ENCODE measurements around the gene ZC3H12C.
"Not testable (repeated sequence)": the region's sequence is repeated elsewhere in the genome, so short reads cannot be mapped to it uniquely, and the experiment has no call there.

Gene ZC3H12C

DNA sequence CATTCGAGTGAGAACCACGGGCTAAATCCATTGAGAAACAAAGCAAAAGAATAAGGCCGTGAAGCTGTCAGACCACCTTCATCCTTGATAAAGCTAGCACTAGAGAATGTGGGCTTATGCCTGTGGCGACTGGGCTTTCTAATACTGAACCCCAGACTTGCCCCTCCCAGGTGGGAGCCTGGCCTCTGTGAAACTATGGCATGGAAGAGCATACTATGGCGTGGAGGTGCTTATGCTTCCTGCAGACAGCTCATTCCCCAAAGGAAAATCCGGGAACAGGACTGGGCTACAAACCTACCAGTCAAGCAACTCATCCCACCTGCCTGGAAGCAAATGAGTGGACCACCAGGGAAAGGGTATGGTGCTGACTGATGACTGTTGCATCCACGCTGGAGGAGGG, 92.4 kb downstream of the ZC3H12C start:
- no peak for FAIRE-seq

DNA sequence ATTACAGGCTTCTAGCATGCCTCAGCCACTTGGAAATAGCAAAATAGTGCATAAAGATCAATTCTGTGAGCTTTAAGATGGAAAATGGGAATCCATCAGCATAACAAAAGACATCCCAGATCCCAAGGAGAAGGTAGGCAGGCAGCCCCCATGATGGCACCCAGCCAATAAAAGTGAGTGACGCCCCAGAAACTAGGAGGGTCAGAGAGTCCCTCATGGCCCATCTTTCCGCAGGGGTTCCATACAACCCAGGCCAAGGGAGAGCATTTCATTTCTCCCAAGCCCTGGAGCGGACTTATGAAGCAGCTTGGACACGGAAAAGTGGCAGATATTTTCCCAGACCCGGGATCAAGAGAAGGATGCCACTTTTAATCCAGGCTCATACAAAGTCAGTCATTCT, 93.3 kb downstream of the ZC3H12C start:
- FAIRE-seq: no peak

DNA sequence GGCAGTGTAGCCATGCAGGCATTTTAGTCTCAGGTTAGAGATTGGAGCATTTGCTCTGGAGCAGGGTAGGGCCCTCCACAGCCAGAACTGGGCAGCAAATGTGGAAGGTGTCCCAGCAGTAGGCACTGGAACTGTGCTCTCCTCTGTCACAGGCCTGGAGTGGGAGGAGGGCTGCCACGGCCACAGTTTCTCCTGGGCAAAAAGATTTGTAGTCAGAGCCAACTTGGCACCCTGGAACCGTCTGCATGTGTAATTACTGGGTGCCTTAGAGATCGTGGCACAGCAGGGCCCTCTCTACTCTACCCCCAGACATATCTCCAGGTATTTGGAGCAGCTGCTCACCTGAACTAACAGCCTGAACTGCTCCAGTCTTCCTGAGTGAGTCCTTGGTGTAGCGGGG, 93.7 kb downstream of the ZC3H12C start:
- FAIRE-seq: no peak

DNA sequence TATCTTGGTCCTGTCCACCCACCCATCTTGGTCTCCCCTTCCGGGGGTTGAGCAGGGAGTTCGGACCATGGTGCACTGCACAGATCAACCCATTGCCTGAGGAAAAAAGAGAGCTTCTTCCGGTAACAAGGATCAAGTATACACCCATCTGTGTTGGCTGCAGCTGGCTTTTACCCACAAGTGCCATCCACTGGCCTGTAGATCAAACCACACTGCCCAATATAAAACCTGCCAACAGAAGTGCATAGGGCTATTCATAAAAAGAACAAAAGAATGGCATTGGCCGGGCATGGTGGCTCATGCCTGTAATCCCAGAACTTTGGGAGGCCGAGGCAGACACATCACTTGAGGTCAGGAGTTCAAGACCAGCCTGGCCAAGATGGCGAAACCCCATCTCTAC, 94.5 kb downstream of the ZC3H12C start:
- FAIRE-seq: no peak

DNA sequence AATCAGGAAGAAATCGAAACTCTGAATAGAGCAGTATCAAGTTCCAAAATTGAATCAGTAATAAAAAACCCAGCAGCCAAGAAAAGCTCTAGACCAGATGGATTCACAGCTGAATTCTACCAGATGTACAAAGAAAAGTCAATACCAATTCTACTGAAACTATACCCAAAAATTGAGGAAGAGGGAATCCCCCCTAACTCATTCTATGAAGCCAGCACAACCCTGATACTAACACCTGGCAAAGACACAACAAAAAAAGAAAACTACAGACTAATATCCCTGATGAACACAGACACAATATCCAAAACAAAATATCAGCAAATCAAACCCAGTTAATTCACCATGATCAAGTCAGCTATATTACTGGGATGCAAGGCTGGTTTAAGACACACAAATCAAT, 97.7 kb downstream of the ZC3H12C start:
- FAIRE-seq: no peak

DNA sequence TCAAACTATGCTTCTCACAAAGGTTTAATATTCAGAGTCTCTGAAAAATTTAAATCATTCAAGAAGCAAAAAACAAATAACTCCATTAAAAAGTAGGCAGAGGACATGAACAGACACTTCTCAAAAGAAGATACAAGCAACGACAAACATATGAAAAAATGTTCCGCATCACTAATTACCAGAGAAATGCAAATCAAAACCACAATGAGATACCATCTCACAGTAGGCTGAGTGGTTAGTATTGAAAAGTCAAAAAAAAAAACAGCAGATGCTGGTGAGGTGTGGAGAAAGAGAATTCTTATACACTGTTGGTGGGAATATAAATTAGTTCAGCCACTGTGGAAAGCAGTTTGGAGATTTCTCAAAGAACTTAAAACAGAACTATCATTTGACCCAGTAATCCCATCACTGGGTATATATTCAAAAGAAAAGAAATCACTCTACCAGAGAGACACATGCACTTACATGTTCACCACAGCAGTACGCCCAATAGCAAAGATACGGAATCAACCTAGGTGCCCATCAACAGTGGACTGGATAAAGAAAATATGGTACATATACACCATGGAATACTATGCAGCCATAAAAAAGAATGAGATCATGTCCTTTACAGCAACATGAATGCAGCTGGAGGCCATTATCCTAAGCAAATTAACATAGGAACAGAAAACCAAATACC, 99.6 kb downstream of the ZC3H12C start:
- peak; percentile 82 for FAIRE-seq

DNA sequence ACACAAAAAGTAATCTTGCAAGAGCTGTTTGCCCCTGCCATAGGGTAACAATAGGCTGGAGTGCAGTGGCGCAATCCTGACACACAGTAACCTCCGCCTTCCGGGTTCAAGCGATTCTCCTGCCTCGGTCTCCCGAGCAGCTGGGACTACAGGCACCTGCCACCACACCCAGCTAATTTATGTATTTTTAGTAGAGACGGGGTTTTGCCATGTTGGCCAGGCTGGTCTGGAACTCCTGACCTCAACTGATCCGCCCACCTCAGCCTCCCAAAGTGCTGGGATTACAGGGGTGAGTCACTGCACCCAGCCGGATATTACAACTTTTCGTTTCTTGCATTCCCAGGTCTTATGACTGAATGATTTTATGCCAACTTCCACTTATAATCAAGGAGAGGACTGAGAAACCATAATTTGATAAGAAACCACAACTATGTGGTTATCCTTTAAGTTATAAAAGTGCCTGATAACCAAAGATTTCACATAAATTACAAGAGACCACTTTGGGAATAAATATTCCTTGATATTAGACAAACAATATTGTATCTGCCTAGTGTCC, 101.1 kb downstream of the ZC3H12C start:
- not testable (repeated sequence) for FAIRE-seq

DNA sequence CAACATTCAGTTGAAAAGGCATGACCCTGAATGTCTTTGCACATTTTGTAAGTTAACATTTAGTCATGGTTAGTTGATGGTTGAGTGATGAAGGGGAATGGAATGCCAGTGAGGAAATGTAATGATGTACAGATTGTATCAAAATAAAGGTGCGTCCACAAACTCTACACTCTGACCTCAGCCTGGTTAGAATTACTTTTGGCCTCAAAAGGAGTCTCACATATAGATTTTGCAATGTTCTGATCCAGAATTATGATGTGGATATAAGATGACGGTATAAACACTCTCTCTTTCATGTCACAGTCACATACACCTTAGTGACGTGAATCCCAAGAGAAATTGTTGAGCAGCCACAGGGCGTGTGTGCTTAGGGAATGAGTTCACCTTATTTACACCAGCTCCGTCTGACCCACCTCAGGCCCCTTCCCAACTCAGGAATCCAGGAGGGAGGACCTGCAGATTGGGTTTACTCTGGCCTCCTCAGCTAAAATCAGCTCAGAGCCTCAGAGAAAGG, 103.1 kb downstream of the ZC3H12C start:
- no peak for FAIRE-seq

DNA sequence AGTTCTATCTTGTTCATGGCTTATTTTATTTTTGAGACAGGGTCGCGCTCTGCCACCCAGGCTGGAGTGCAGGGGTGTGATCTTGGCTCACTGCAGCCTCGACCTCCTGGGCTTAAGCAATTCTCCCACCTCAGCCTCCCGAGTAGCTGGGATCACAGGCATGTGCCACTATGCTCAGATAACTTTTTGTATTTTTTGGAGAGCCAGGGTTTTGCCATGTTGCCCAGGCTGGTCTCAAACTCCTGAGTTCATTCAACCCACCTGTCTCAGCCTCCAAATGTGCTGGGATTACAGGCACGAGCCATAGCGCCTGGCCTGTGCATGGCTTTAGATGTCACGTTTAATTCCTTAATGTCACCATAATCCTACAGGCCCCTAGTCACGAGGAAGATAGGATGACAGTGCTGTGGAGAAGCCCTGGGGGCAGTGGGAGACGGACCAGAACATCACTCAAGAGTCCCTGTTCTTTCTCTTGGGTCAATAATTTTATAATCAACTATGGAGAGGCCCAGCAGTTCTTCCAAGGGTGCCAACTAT, 103.8 kb downstream of the ZC3H12C start:
- no peak for FAIRE-seq

DNA sequence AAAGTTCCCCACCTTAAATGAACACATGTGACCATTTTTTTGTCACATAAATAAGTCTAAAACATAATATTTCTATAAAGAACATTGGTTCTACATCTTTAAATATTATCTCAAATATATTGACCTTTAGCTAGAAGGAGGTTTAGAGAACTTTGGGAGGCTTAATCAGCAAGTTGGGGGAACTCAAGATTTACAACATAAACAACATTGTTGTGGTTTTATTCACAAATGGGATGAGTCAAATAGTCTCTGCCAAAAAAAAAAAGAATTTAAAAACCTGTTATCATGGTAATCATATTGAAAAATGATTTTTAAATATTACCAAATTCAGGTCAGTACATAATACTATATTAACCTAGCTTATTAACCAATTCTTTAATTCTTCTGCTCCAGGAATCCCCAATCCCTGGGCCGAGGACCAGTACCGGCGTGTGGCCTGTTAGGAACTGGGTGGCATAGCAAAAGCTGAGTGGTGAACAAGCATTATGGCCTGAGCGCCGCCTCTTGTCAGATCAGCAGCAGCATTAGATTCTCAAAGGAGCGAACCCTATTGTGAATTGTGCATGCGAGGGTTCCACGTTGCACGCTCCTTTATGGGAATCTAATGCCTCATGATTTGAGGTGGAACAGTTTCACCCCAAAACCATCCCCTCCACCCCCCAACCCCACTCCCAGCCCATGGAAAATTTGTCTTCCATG, 105.0 kb downstream of the ZC3H12C start:
- FAIRE-seq: no peak

DNA sequence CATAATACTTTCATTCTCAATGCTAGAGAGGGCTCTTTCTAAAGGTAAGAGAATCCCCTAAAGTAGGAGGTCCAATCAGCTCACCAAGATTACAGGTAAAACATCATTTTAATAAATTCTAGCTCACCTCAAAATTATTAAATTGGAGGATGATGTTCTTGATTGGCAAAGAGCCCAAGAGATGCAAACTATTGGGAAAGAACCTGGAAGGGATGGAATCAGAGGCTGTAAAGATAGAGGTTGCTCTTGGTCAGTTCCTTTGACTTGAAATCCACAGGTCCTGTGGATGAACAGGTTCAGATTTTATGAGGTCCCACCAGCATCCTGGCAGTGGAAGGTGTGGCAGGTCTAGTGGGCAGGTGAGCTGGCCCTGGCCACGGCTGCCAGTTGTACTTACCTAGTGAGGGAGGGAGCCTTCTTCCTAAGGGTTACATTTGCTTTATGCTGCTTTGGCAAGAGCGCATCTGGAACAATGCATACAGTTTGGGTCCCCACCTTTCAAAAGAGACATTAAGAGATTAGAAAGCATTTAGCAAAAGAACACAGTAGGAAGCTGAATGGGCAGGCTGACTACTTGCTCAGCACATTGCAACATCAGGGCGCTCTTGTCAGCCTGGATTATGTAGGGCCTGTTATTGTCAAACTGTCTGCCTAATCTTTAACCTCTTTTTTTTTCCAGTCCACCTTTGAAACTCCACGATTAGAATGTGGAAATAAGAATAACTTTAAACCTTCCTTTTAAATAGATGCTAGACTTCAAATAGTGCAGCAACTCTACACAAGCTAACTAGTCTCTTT, 106.2 kb downstream of the ZC3H12C start:
- FAIRE-seq: no peak

DNA sequence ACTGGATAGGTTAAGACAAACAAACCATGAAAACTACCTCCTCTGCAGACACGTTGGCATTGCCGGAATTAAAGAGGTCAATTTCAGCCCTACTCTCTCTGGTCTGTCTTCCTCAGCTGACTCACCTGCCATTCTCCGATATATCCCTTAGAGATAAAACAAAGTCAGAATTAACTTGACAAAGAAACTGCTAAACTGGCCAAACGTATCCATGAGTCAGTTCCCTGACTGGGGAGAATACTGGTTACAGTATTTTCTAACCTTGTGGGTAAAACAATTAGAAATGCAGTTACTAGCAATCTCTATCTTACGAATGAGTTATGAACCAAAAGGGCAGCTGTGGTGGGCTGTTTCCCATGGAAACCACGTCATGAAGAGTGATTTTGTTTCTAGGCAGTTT, 107.0 kb downstream of the ZC3H12C start:
- FAIRE-seq: no peak

DNA sequence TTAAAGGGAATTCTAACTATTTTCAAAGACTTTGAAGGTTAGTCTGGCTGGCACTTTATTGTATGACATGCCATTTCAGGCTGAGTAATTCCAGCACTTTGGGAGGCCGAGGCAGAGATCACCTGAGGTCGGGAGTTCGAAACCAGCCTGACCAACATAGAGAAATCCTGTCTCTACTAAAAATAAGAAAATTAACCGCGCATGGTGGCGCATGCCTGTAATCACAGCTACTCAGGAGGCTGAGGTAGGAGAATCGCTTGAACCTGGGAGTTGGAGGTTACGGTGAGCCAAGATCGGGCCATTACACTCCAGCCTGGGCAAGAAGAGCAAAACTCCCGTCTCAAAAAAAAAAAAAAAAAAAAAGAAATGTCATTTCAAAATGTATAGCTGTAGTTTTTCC, 107.6 kb downstream of the ZC3H12C start:
- no peak for FAIRE-seq

DNA sequence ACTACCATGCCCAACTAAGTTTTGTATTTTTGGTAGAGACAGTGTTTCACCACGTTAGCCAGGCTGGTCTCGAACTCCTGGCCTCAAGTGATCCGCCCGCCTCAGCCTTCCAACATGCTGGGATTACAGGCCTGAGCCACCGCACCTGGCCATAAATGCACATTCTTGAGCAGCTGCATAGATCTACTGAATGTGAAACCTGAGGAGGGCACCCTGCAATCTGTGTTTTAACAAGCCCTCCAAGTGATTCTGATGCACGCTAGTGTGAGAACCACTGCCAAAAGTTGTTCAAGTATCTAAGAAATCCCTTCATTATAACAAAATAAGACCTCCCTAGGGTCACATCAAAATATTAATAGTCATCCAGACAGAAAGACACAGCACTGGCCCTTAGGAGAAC, 113.9 kb downstream of the ZC3H12C start:
- no peak for FAIRE-seq

DNA sequence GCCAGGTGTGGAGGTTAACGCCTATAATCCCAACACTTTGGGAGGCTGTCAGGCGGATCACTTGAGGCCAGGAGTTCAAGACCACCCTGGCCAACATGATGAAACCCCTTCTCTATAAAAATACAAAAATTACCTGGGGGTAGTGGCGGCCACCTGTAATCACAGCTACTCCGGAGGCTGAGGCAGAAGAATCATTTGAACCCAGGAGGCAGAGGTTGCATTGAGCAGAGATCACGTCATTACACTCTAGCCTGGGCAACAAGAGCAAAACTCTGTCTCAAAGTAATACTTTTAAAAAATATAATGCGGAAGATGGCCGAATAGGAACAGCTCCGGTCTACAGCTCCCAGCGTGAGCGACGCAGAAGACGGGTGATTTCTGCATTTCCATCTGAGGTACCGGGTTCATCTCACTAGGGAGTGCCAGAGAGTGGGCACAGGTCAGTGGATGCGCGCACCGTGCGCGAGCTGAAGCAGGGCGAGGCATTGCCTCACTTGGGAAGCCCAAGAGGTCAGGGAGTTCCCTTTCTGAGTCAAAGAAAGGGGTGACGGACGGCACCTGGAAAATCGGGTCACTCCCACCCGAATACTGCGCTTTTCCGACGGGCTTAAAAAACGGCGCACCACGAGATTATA, 115.6 kb downstream of the ZC3H12C start:
- not testable (repeated sequence) for FAIRE-seq

DNA sequence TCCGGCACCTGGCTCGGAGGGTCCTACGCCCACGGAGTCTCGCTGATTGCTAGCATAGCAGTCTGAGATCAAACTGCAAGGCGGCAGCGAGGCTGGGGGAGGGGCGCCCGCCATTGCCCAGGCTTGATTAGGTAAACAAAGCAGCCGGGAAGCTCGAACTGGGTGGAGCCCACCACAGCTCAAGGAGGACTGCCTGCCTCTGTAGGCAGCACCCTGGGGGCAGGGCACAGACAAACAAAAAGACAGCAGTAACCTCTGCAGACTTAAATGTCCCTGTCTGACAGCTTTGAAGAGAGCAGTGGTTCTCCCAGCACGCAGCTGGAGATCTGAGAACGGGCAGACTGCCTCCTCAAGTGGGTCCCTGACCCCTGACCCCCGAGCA, 116.1 kb downstream of the ZC3H12C start:
- FAIRE-seq: not testable (repeated sequence)

DNA sequence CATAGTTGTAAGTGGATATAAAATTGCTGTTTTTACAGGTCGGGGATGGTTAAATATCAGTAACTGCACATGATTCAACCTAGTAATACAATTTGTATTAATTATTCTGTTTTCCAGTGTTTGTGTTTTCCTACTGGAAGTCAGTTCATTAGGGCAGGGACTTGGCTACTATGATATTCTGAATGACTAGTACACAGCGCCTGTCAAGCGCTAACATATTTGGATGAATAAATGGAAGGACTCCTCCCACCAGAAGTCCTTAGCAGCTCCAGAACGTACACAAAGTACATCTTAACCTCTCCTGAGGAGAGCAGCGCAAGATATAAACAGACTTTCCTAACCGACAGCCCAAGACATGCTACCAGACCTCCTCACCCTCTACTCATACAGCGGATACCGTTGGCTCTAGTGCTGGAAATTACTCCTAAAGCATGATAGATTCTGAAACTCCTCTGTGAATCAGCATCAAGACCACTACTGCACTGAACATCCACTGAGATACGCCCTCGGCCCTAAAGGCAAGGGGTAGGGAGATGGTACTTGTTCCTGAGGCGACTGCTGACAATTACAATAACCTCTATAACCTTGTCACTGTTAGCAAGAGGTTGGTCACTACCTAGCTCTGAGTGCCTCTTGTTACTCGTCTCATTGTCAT, 124.2 kb downstream of the ZC3H12C start:
- FAIRE-seq: no peak

DNA sequence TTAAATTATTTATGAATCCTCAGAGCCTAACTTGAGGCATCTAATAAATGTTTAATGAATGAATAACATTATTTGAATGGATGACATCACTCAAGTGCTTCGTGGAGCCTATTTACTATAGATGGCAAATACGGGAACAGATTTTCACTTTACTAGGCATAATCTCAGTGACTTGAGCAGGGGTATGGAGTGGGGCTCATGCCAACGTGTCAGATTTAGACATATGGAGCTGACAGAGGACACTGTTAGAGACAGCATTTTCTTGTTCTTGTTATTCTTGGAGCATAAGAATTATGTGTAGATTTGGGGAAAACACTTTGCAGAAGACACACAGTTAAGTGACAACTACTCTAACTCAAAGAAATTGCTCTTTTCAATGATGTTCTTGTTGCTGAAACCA, 124.7 kb downstream of the ZC3H12C start:
- FAIRE-seq: no peak

DNA sequence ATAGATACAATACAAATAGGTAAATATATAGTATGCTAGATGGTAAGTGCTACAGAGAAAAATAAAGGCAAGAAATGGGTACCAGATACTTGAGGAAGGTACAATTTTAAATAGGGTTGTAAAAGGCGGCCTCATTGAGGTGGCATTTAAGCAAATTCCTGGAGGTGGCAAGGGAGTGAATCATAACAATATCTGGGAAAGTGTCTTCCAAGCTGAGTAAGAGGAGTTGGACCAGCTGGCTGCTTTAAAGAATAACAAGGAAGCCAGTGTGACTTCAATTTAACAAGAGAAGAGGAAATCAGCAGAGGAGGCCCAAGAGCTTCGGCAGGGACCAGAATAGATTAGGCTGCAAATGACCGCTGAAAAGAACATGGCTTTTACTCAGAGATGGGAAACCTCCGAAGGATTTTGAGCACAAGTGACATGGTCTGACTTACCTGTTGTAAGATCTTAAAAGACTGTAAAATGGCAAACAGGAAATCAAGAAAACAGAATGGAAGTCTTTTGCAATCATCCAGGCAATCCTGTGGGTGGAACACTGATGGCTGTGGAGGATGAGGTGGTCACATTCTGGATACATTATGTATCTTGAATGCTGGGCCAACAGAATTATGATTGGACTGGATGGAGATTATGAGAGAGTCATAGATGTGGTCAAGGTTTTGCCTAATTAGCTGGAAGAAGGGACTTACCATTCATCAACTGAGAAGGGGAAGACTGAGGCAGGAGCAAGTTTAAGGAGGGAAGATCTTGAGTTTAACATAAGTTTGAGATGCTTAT, 126.0 kb downstream of the ZC3H12C start:
- no peak for FAIRE-seq

All from colon (tissue), 2 donors.